Measurements from ENCODE around the gene CSTF3.
A peak's percentile ranks its signal among the peaks of the same experiment; 100 is the strongest.

Gene CSTF3

GRCh38 chr11:33040033-33040861 lies 121.0 kb downstream of the CSTF3 start:
- no peak for DNase-seq

GRCh38 chr11:33039274-33040032 lies 121.8 kb downstream of the CSTF3 start, which contains the start of gene TCP11L1:
Gene TCP11L1, plus strand, starts transcription at chr11:33039572. Its CDS starts 4,202 bp downstream, at chr11:33043774.
- peak; percentile 79 for DNase-seq

- DNase-seq: no peak
These were observed 126.3 kb downstream of the CSTF3 start for GRCh38 chr11:33035011-33035410.

Measured in NCI-H2029 (cell line).